GM19238 (cell line): ENCODE measurements around the gene ALDH1B1.
A peak's percentile ranks its signal among the peaks of the same experiment; 100 is the strongest.

ENCODE experiments used
- DNase-seq: peaks from one replicate; pipeline ENCODE4 v3.0.0; 2011; ENCODE audit warnings: low spot score; ENCODE audit not compliant: insufficient read length

The ALDH1B1 gene

DNA sequence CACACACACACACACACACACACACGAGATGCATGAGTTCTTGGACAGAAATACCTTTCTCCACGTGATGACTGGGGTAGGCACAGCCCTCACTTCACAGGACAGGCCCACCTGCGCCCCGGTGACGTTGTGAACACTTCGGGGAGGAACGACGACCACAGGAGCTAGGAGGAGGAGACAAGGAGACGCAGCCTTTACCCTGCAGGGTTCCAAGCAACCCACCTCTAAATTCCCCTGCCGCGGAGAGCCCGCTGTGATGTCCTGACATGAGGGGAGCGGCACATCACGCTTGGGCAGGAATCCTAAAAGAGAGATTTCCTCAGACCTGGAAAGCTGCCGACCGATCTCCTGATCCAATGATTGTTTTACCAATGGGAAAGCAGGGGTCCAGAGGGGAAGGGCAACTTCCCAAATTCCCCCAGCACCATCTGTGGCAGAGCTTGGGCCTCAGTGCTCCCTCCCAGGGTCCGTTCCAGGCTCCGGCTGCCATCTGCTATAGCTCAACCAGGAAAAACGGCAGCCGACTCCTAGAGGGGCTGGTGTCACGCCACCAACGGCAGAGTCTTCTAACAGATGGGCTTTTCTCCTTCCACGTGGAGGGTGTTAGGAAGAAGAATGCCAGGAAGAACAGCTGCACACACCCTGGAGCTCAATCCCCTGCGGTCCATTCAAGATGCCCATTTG lies 21.7 kb downstream of the ALDH1B1 start:
- DNase-seq, result no peak

DNA sequence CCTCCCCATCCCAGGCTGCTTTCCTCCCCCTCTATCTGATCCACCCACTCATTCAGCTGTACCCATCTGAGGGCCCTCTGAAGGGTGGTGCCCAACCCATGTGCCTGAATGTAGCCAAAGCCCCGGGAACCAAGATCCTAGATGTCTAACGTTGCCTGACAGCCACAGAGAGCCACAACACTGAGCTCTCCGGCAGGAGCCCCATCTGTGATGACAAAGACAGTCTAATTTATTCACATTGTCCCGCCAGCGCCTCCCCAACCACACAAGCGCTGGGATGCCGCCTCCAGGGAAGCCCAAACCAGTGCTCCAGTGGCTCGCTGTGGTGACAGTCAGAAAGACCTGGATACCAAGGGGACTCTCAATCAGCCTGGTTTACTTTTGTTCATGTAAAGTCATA lies 23.4 kb downstream of the ALDH1B1 start:
- no peak for DNase-seq

DNA sequence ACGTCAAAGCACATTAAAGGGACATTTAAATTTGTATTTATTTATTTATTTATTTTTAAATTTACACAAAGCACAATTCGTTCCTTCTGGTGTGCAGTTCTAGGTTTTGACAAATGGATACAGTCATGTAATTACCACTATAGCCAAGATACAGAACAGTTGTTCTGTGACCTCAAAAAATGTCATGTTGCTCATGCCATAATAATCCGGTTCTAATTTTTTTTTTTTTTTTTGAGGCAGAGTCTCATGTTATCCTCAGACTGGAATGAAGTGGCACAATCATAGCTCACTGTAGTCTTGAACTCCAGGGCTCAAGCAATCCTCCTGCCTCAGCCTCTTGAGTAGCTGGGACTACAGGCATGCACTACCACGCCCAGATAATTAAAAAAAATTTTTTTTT lies 24.0 kb downstream of the ALDH1B1 start:
- no peak for DNase-seq

DNA sequence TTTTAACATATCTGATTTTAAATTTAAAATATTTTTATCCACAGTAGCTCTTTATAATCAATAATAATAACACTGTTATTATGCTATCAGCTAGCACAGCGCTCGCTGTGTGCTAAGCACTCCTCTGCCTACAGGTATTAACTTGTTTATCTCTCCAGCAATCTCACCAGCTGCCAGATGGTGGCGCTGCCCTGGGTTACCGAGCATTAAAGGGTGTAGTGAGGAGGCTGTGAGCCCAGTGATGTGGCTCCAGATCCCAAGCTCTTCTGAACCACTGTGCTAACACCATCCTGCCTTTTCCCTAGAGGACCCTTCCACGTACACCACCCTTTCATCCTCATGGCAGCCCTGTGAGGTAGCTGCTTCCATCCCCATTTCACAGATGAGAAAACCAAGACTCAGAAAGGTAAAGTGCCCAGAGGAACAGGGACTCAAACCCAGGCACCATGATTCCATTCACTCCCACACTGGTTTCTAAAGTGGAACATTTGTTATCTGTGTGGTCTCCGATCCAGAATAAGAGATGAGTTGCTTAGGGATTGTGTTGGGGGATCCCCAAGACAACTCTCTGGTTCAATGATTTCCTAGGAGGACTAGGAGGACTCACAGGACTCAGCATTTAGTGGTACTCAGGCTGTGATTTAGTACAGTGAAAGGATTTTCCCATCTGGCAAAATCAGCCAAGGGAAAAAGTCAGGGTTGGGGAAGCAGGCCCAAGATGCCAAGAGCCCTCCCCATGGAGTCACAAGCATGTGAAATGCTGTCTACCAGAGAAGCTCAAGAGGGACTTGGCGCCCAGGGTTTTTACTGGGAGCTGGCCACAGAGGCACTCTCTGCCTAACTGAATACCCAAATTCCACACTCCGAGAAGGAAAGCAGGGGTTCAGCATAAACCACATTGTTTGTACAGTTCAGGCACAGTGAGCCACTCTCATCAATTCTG lies 24.8 kb downstream of the ALDH1B1 start:
- DNase-seq, result peak; percentile 43

DNA sequence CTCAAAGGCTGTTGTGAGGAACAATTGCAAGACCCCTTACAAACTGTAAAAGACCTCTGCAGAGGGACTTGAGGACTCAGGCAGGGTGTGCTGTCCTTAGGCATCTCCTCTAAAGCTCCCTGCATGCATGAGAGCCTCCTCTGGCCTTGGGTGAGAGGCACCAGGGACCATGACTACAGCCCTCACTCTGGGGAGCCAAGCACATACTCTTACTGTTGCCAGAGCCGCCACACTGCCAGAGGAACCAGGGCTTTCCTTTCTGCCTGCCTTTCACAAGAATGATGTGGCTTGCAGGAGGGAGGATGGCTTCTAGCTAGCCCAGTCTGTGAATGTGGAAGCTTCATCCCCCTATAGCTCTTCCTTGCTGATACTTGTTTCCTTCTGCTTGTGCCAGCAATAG lies 25.9 kb downstream of the ALDH1B1 start:
- no peak for DNase-seq

DNA sequence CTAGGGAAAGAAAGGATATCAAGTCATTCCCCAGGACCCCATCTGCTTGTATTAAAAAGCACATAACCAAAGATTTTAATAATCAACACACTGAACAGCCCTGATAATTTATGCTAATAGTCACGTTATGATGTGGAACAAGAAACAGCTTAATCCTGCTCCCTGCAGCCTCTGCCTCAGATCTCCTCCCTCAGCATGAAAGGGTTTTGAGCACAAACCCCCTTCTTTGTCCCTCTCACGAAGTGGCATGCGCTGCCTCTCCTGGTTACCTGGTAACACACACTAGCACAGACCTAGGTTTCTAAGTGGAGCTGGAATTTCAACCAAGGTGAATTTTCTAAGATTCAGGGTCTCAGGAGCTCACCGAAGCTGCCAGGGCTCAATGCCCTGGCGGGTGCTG lies 26.7 kb downstream of the ALDH1B1 start:
- no peak for DNase-seq

DNA sequence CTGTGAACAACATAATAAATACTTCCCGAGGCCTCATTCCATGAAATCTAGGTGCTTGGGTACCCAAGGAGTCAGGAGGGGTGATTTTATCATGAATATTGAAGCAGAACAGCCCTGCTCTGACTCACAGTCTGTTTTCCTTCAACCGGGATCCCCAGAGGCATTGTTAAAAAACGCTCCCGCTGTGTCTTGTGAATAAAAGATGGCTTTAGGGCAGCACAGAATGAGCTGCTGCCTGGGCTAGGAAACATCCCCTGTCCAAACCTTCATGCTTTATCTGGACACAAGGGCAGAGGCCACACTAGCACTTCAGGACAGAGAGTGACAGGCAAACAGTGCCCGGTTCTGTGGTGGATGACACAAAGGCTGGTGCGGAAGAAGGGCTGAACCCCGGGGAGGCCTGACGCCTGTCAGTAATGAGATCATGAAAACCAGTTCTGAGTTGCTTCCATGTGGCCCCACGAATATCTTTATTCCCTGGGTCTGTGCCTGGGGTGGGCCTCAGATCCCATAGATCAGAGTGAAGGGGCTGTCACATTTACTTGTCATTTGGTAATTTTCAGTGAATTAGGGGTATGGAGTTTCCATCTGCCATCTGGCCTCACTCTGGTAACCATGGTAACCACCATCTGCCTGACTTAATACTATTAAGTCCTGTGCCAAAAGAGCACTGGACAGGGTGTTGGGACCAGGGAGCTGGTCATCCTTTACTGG lies 29.2 kb downstream of the ALDH1B1 start:
- no peak for DNase-seq

DNA sequence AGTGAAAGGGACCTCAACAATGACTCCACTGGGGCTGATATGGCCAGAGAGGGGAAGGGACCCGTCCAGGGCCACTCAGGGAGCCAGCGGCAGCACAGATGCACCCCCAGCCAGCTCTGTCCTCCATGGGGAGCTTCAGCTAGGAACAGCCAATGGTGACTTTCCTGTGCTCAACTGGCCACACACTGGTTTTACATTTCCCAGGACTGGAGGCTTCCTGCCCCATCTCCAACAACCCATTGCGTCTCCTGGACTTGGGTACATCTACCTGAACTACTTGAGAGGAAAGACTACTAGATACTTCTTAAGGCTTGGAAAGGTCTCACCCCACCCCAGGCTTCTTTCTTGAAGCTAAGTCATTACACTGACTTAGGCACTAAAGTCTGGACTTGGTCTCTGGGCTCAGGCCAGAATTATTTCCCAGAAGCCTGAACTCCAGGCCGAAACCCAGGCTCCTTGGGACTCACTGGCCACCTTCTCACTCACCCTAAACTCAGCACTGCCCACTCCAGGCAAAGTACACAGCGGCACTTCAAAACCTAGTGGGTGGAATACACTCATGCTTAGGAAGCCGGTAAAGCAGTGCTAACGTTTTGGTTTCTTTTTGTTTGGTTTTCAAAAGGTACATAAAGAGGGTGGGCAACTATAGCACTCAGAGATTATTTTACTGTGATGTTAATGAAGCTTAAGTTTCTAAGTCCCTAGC lies 30.2 kb downstream of the ALDH1B1 start:
- DNase-seq, result no peak

DNA sequence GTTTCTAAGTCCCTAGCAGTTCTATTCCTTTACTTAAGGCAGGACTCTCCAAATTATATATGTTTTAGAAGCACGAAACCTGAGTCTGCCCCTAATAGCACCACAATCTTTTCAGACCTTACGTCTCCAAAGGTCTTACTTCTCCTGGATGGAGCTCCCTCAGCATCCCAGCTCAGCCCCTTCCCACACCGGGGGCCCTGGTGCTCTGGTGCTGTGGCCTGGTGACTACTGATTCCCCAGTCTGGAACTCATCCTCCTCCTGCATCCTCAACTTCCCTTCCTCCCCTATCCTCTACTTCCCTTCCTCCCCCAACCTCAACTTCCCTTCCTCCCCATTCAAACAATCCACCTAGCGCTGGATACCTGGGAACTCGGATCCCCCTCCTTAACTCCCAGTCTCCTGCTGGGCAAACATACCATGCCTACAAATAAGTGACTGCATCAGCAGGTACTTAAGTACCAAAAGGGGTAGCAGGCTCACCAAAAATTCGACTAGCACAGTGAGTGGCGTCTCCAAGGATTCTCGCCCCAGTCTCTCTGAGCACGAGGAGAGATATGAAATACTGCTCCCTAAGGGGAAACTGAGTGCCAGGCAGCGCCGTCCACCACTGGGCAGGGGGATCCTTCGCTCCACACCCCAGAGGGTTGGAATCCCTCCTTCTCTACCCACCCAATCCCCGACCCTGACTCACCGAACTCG lies 30.9 kb downstream of the ALDH1B1 start:
- no peak for DNase-seq

DNA sequence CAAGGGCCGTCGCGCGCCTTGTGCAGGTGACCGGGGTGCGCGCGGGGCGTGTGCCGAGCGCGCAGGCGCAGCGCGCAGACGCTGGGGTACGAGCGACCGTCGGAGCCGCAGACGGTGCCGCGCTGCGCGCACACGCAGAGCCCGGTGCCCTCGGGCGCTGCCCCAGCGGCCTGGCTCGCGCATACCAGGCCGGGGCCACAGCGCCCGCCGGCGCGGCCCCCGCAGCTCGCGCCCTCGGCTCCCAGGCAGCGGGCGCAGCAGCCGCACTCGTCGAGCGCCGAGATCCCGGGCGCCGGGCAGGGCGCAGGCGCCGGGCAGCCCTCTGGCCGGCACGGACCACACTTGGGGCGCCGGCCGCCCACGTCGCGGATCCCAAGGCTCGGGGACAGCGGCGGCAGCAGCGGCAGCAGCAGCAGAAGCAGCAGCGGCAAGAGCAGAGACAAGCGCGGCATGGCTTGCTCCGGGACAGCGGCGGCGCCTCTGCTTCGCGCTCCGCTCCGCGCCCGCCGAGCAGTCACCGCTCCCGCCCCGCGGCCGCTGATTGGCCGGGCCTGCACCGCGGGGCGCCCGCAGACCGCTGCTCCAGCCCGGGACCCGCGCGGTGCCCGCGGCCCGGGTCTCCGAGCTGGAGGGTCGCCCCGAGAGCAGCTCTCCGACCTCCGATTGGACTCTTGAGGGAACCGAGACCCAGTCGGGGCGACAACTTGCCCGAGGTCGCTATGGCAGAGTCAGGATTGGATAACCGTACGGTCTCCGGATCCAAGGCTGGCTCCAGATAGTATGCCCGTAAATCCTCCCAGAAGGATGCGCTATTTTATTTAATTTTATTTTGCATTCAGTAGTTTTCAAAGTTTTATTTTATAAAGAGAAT lies 31.7 kb downstream of the ALDH1B1 start, which contains the start of gene IGFBPL1:
IGFBPL1 (minus strand) TSS at position 482 of the 871 bp plus-strand sequence; CDS start at position 452, 30 bp downstream.
- peak; percentile 60 for DNase-seq

DNA sequence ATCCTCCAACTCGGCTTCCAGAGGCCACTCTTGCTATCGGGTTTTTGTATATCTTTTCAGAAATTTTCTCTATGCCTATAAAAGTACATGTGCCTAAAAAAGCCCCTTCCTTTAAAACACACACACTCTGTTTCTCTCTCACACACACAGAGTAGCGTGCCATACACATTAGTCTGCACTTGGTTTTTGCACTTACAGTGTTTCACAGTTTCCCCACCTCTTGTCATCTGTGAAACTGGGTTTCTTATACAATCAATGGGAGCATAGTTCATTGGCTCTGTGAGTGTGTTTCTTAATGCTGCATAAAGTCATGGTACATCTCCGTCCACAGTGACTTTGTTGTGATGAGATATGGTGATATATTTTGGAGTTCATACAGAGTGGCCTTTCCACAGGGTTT lies 32.4 kb downstream of the ALDH1B1 start:
- no peak for DNase-seq

DNA sequence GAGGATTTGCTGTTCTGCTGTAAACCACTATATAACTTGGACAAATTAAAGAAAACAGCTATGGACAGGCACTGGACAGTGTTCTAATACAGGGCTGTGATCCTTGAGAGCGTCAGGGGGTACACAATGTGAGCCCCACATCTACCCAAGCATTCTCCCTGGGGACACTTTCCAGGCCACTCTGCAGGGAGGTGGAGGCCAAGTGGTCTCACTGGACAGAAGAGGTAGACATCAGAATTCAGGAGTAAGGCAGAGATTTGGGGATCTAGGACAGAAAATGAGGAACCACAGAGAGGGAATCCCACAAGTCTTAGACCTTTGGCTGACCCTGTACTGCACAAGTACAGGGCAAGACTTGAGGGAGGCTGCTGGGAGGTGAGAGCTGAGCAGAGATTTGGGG lies 35.6 kb downstream of the ALDH1B1 start:
- DNase-seq, result no peak

DNA sequence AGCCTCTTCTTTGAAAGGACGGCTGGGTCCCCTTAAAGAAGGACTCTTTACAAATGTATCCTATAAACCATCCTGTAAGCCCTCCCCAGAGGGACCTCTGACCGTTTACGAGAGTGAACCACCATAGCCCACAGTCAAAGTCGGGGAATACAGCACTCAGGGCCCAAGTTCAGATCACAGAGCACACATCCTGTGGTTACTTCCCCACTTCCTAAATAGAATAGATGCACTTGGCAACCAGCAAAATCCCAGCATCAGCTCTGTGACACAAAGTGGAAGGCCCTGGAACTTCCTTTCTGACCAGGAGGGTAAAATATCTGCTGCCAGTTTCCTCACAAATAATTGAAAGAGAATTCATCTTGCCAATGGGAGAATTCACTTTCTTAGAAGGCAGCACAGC lies 38.6 kb downstream of the ALDH1B1 start:
- no peak for DNase-seq

DNA sequence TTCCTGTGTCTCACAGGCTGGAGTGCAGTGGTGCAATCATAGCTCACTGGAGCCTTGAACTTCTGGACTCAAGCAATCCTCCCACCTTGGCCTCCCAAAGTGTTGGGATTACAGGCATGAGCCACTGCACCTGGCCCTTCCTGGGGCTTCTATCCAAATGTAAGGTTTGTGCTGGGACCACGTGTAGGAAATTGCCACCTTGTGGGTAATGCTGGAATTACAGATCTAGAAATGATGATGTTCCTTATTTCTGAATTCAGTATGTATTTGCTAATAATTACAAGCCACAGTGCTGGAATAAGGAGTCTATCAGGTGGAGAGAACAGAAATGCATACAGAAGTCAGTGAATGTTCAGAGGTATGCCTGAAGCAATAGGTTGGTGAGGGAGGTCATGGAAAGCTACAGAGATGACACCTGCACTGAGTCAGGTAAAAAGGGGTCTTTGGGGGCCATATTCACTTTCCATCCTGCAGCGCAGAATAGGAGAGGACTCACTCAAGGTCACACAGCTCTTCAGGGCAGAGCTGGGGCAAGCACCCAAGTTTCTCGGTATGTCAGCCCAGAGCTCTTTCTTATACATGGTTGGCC lies 40.5 kb downstream of the ALDH1B1 start:
- no peak for DNase-seq

DNA sequence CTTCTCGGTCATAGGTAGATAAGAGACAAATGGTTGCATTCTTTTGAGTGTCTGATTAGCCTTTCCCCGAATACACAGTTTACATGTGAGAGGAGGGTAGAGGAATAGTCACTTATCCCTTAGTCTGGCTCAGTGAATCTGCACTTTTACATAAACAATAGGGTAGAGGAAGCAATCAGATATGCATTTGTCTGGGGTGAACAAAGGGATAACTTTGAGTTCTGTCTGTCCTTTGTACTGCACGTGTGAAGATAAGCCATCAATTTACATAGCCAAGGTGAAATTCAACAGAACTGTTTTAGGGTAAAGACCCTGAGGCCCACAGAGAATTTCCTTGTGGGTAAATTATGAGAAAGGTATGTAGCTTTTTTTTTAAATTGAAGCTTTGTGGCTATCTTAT lies 41.9 kb downstream of the ALDH1B1 start:
- no peak for DNase-seq

DNA sequence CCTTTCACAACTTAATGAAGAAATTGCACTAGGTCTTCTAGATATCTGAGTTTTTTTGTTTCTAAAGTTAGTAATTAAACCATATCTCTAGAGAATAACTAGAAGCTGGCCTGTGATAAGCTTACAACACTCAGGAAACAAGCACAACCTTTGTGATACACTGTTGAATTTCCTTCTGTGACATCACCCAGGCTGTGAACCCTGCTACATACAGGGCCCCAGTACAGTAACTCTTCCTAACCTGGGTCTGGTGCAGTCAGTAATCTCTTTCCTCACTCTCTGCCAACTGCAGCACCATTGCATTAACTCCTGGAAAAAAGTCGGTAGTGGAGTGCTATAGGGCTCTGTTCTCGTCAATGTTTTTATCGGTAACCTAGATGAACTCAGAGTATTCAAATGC lies 42.4 kb downstream of the ALDH1B1 start:
- DNase-seq, result no peak

DNA sequence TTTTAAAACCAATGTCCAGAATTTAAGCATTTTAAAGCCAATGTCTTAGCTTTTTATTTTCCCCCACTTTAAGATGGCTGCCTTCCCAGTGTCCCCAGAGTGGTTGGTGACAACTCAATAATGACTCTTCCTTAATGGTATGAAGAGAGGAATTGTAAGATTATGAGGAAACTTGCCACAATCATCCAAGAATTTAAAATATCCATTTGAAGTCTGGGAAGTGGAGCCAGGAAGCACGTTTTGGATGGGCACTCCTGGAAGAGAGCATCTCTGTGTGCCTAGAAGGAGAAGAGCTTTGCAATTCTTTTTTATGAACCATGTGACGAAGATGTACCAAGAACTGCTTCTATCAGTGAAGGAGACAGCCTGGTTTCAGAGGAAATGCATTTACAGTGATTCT lies 43.0 kb downstream of the ALDH1B1 start:
- no peak for DNase-seq

DNA sequence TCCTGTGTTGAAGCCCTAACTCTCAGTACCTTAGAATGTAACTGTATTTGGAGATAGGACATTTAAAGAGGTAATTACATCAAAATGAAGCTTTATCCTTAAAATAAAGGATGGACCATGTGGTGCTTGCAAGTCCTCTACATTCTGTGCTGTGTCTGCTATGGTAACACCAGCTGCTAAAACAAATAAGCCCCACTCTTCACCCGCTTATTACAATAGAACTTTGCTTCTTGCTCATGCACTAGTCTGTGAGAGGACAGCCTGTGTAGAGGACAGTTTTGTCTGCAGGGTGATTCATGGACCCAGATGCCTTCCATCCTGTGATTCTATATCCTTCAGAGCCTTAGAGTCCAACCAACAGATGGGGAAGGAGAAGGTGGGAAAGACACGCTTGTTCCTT lies 44.2 kb downstream of the ALDH1B1 start:
- no peak for DNase-seq

DNA sequence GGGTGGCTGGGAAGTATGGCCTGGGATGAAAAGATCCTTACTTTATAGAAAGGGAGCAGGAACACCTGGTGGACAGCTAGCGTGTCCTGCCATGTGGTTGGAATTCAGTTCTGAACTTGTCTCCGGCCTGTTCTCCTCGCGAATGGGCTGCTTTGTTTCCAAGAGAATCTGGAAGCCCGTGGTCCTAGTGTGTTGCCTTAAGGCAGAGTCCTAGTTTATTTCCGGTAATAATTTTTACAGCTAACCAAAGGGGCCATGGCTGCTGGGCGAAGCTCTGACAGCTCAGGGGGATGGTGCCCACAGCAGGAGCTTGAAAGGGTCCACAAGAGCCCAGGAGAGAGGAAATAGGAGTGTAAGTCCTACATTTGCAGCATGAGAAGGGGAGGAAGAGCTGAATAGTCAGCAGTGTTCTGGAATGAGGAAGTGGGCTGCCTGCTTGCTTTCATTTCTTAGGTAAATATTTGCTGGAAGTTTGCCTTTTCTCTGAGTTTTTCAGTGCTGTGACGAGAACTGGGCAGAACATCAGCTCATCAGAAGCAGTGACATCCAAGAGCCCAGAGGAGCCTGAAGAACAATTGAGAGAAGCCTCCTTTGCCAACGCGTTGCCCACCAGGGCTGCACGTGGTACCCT lies 44.8 kb downstream of the ALDH1B1 start:
- no peak for DNase-seq
